HEK293T (cell line): ENCODE data around the gene PHYKPL.

Experiments
- CTCF ChIA-PET: fragments of 350-600 bp; formaldehyde crosslinking; extraction: SDS; loops from one replicate; lab custom pipeline; 2021; ENCODE audit warnings: antibody characterized with exemption, inconsistent platforms; lab: Yijun Ruan, JAX
- POLR2A ChIA-PET: fragments of 350-600 bp; formaldehyde crosslinking; extraction: SDS; loops from one replicate; lab custom pipeline; 2020; ENCODE audit warnings: antibody characterized with exemption, inconsistent platforms; lab: Yijun Ruan, JAX
- DNase-seq: peaks from one replicate; pipeline ENCODE4 v3.0.0; 2012; ENCODE audit warnings: mixed read lengths; ENCODE audit errors: extremely low spot score
- ARNT ChIP-seq: fragments of 450-650 bp; IDR thresholded peaks from 2 replicates; pipeline ENCODE4 v1.6.1; 2017; ENCODE audit warnings: mild to moderate bottlenecking
- BHLHE40 ChIP-seq: fragments of 450-650 bp; IDR thresholded peaks from 2 replicates; pipeline ENCODE4 v1.6.1; 2016; ENCODE audit warnings: mild to moderate bottlenecking, moderate library complexity, borderline replicate concordance
- CTBP1 ChIP-seq: fragments of 450-650 bp; IDR thresholded peaks from 2 replicates; pipeline ENCODE4 v1.6.1; 2016; ENCODE audit warnings: borderline replicate concordance
- ELF4 ChIP-seq: fragments of 450-650 bp; IDR thresholded peaks from 2 replicates; pipeline ENCODE4 v1.6.1; 2017; ENCODE audit warnings: antibody characterized with exemption
- FOXA1 ChIP-seq: fragments of 450-650 bp; IDR thresholded peaks from 2 replicates; pipeline ENCODE4 v1.6.1; 2016; ENCODE audit warnings: mild to moderate bottlenecking
- FOXK2 ChIP-seq: fragments of 450-650 bp; IDR thresholded peaks from 2 replicates; pipeline ENCODE4 v1.6.1; 2016; ENCODE audit warnings: mild to moderate bottlenecking
- FOXM1 ChIP-seq: fragments of 450-650 bp; IDR thresholded peaks from 2 replicates; pipeline ENCODE4 v1.6.1; 2017; ENCODE audit warnings: mild to moderate bottlenecking, borderline replicate concordance
- HDGF ChIP-seq: fragments of 450-650 bp; IDR thresholded peaks from 2 replicates; pipeline ENCODE4 v1.6.1; 2017; ENCODE audit warnings: antibody characterized with exemption, borderline replicate concordance
- L3MBTL2 ChIP-seq: fragments of 450-650 bp; conservative IDR thresholded peaks from 2 replicates; pipeline ENCODE4 v1.6.1; 2016; ENCODE audit warnings: mild to moderate bottlenecking
- LEF1 ChIP-seq: fragments of 450-650 bp; IDR thresholded peaks from 2 replicates; pipeline ENCODE4 v1.6.1; 2017; ENCODE audit warnings: mild to moderate bottlenecking, borderline replicate concordance
- NFRKB ChIP-seq: fragments of 450-650 bp; IDR thresholded peaks from 2 replicates; pipeline ENCODE4 v1.6.1; 2016; ENCODE audit warnings: mild to moderate bottlenecking, moderate library complexity
- PKNOX1 ChIP-seq: fragments of 450-650 bp; IDR thresholded peaks from 2 replicates; pipeline ENCODE4 v1.6.1; 2016
- SP1 ChIP-seq: fragments of 450-650 bp; IDR thresholded peaks from 2 replicates; pipeline ENCODE4 v1.6.1; 2017
- SUZ12 ChIP-seq: fragments of 450-650 bp; IDR thresholded peaks from 2 replicates; pipeline ENCODE4 v1.6.1; 2016; ENCODE audit warnings: mild to moderate bottlenecking
- TARDBP ChIP-seq: fragments of 450-650 bp; IDR thresholded peaks from 2 replicates; pipeline ENCODE4 v1.6.1; 2016
- ZNF384 ChIP-seq: fragments of 450-650 bp; IDR thresholded peaks from 2 replicates; pipeline ENCODE4 v1.6.1; 2016

The PHYKPL gene

GRCh38 chr5:178176791-178177190, 55.8 kb downstream of the PHYKPL start:
- DNase-seq, result no peak
- TF ChIP-seq FOXK2 (no peak), NFRKB (no peak), SP1 (no peak), ZNF384 (no peak), FOXM1 (no peak), L3MBTL2 (no peak), FOXA1 (no peak), TARDBP (no peak), BHLHE40 (no peak), HDGF (no peak), PKNOX1 (no peak), LEF1 (no peak)
- ChIA-PET CTCF (no interaction called here), POLR2A (interaction anchor here (2.1 kb wide), 1 partner anchor 28 kb away, joined by 7 read pairs; the partner anchor contains the start of gene HNRNPAB)

GRCh38 chr5:178174456-178174855, 58.1 kb downstream of the PHYKPL start:
- CTCF ChIA-PET, result interaction anchor here (1.0 kb wide), 1 partner anchor 99 kb away, joined by 4 read pairs; no protein-coding TSS in a partner anchor
- no peak for DNase-seq
- POLR2A ChIA-PET, result no interaction called here
- TF ChIP-seq ARNT (no peak), L3MBTL2 (no peak), FOXM1 (no peak), LEF1 (no peak), ZNF384 (no peak), TARDBP (no peak), NFRKB (no peak), SP1 (no peak), BHLHE40 (no peak)

- CTCF ChIA-PET, result no interaction called here
- POLR2A ChIA-PET, result no interaction called here
- TF ChIP-seq BHLHE40, result no peak
- no peak for TF ChIP-seq FOXA1
- no peak for DNase-seq
Measured at GRCh38 chr5:178170455-178170854, 62.1 kb downstream of the PHYKPL start.

- no peak for DNase-seq
- no peak for TF ChIP-seq BHLHE40
- no peak for TF ChIP-seq HDGF
- TF ChIP-seq L3MBTL2, result no peak
- no peak for TF ChIP-seq CTBP1
- TF ChIP-seq FOXK2, result no peak
- no peak for TF ChIP-seq PKNOX1
- TF ChIP-seq ARNT, result no peak
- no peak for TF ChIP-seq SUZ12
- no peak for TF ChIP-seq ELF4
- POLR2A ChIA-PET, result no interaction called here
- CTCF ChIA-PET, result no interaction called here
Measured at GRCh38 chr5:178165581-178165980, 67.0 kb downstream of the PHYKPL start.

DNA sequence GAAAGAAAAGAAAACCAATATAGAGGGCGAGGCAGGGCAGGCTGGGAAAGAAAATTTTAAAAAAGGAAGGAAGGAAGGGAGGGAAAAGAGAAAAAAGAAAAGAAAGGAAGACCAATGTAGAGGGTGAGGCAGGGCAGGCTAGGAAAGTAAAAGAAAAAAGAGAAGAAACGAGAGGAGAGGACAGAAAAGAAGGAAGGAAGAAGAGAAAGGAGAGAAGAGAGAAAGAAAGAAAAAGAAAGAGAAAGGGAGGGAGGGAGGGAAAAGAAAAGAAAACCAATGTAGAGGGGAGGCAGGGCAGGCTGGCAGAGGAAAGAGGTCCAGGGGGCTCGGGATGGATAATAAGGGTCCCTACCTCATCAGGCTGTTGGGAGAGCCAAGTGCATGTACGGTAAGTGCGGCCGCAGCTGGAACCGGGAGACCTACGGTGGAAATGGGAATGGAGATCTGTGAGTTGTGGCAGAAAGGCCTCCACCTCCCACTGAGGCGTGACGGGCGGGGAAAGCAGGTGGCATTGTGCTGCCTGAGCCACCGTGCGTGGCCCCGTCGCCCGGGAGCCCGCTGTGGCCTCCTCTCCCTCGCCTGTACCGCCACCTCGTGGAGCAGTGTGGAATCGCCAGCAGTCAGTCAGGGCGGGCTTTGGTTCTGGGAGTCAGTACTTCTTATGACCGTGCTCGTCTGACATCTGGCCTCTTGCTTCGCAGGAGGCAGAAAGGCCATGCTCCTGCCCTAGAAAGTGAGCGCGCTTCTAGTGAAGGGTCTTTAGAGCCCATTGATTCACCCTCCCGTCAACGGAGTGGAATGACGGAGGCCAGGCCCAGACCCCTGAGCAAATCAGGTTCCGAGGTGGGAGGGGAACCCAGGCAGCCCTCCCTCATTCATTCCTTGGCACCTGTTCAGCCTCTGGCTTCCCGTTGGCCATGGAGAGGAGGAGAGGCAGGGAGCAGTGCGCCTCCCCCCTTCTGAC, 68.5 kb downstream of the PHYKPL start:
- ChIA-PET POLR2A (no interaction called here), CTCF (interaction anchor here (0.7 kb wide), 1 partner anchor 97 kb away, joined by 3 read pairs; no protein-coding TSS in a partner anchor)
- TF ChIP-seq HDGF (no peak), FOXM1 (no peak), FOXA1 (no peak), SP1 (no peak), ARNT (no peak), BHLHE40 (no peak), PKNOX1 (peak; percentile 76), TARDBP (no peak), CTBP1 (no peak), SUZ12 (no peak), LEF1 (no peak), FOXK2 (no peak), ELF4 (no peak), NFRKB (no peak), ZNF384 (no peak), L3MBTL2 (peak; percentile 77)
- peak; percentile 94 for DNase-seq

DNA sequence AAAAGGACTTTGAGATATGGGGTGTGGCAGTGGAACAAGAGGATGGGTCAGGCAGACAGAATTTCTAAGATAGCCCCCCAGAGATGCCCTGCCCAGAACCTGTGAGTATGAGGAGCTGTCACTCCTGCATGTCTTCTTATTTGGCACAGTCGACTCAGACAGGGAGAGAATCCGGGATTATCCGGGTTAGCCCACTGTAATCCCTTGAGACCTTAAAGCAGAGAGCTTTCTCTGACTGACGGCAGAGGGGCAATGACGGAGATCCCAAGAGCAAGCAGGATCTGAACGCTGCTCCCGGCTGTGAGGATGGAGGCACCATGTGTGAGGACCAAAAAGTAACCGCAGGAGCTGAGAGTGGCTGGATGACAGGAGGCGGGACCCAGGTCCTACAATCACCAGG, 70.1 kb downstream of the PHYKPL start:
- TF ChIP-seq ELF4 (no peak), PKNOX1 (no peak), FOXA1 (no peak), SUZ12 (no peak), HDGF (no peak), ARNT (no peak), TARDBP (no peak), BHLHE40 (no peak), ZNF384 (no peak), CTBP1 (no peak), LEF1 (no peak), NFRKB (no peak)
- ChIA-PET POLR2A (interaction anchor here (1.4 kb wide), 1 partner anchor 47 kb away, joined by 6 read pairs; no protein-coding TSS in a partner anchor), CTCF (interaction anchor here (0.6 to 1.9 kb wide), 4 partner anchors 17 to 87 kb away, joined by 3 to 16 read pairs (median 4); no protein-coding TSS in a partner anchor)
- no peak for DNase-seq
